NCI-H2227 (cell line): ENCODE measurements around the gene ZBTB32.
A peak's percentile ranks its signal among the peaks of the same experiment; 100 is the strongest.

Experiments
- DNase-seq: peaks from one replicate; lab custom pipeline; 2025; ENCODE audit not compliant: unreplicated experiment; lab: John Stamatoyannopoulos, UW

Gene ZBTB32

DNA sequence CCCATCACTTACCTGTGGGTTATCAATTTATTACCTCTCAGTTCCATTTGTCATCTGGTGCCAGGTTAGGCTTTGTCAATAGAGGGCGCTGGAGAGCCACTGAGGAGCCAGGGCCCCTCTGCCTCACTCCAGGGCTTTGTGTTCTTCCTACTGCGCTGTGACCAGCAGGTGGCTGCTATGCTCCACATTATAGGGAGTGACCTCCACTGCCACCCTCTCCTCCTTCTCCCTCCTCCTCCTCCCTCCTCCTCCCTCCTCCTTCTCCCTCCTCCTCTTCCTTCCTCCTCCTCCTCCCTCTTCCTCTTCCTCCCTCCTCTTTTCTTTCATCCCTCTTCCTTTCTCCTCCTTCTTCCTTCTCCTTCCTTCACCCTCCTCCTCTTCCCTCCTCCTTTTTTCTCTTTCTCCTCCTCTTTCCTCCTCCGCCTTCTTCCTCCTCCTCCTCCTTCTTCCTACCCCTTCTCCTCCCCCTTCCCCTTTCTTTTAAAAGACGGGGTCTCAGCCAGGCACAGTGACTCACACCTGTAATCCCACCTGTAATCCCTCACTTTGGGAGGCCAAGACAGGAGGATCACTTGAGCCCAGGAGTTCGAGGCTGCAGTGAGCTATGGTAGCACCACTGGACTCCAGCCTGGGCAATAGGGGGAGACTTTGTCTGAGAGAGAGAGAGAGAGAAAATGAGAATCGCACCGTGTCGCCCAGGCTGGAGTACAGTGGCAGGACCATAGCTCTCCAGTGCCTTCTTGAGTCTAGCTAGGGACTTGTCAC is 10.3 kb upstream of the ZBTB32 start:
- DNase-seq = peak; percentile 100

DNA sequence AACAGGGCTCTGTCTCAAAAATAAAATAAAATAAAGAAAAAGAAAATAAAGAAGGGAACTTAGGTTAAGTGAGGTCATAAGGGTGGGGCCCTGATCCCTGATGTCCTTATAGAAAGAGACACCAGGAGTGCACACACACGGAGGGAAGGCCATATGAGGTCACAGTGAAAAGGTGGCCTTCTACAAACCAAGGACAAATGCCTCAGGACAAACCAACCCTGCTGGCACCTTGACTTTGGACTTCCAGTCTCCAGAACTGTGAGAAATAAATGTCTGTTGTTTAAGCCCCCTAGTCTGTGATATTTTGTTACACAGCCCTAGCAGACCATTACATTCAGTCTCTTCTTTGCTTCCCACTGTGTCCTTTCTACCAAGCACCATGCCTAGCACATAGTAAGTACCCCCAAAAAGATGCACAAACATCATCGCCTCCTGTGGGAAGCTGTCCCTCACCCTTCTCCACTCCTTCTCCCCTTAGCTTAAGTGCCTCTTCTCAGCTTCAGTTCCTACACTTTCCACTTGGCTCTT is 8.4 kb upstream of the ZBTB32 start:
- DNase-seq = no peak

DNA sequence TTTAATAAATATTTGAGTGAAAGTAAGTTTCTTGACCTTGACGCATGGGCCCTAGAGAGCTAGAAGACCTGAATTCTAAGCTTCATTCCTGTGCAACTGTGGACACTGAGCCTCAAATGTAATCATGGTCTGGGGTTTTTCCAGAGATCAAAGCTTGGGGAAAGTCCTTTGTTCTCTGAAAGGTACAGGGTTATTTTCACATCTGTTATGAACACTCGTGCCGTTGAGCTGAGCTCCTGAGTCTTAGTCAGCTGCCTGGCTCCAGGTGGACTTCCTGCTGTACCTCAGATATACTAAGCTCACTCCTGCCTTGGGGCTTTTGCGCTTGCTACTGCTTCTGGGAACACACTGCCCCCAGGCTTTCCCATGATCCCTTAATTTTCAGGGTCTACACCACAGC is 7.5 kb upstream of the ZBTB32 start:
- DNase-seq = no peak

DNA sequence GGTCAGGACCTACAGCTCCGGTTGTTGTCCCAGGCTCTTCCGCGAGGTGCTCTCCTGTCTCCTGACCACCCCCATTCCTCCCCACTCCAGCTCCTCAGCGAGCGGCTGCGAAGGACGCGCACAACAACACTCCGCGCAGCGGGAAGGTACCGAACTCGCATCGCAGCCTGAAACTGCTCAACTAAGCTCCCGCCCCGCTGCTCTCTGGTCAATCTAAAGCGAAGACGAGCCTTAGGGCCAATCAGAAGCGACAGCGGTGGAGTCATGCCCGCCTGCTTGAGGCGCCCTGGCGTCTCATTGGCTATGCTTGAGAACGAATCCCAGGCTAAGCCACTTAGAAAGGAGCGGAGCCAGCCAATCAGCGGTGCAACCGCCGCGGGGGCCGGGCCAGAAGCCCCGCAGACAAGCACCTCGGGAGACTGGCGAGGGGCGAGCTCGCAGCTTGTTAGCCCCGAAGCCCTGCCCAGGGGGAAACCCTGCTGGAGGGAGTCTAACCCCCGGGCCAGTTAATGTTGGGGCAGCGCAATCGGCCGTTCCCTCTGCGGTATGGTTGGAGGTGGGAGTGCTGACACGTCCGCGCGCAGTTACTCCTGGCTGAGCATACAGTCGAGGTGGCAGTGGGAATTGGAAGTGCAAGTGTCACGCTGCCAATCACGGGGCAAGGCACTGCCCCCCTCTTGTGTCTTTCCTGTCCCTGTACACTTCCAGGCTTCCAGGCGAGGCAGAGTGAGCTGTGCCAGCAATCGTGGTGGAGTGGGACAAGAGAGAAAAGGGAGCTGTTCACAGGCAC is 1.9 kb upstream of the ZBTB32 start:
- peak; percentile 100 for DNase-seq

DNA sequence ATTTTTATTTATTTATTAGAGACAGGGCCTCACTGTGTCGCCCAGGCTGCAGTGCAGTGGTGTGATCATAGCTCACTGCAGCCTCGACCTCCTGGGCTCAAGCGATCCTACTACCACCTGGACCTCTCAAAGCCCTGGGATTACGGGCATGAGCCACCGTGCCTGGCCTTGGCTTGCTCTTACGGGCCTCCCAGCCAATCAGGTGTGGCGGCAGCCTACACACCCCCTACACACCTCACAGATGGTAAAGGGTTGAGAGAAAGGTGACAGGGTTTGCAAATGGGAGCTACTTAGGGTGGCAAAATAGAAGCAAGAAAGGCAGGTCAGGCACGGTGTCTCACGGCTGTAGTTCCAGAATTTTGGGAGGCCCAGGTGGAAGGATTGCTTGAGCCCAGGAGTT is 1.0 kb upstream of the ZBTB32 start:
- peak; percentile 73 for DNase-seq

DNA sequence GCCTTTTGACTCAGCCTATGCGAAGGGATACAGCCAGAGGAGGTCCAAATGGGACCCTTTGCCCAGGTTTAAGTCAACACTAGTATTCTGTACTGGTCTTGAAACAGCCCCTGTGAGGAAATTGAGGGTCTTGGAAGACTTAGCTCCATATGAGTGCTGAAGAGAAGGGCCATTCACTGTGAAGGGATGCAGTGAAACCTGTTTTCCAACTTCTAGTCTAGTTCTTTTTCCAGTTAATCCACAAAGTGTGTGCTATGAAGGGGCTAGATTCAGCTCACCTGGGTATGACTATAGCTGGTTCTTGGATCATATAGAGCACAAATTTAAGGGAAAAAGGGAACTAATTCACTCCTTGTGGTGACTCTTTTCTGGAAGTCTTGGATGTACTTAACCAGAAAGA is 4.0 kb downstream of the ZBTB32 start:
- DNase-seq = no peak

DNA sequence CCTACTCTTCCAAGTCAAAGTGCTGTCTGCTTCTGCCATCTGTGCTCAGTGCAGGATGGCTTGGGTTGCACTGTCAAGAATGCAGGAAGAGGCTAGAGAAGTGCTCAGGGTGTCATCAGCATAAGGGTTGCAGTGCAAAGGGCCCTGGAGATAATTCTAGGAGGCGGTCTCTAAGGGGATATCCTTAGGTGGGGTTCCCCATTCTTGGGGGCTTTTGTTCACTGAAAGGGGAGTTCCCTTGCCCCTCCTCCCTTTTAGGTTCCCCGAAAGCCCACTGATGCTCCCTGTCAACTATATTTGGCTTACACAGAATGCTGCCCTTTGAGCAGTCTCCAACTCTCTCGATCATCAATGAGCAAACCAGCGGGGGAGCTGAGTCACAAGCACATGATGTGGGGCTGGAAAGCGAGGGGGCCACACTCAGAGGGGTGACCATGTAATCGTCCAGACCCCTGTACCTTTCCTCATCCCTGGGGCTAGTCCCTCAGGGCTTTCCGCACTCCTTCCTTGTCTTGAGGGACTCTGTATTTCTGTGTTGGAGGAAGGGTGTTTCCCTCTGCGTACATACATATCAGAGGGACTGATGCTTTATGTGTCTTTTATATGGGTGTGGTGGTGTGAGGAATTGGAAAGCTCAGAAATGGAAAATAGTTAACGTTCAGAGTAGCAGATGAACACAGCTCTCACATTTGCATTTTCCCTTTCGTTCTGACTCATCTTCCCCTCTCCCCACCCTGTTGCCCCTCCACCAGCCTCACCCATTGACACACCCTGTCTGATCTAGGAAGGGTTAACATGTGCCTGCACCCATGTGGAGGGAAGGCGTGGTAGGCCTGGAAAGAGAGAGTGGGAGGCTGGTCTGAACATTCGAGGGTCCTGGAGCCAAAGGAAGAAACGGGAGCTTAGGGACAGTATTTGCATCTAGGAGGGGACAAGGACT is 6.7 kb downstream of the ZBTB32 start:
- DNase-seq = no peak

DNA sequence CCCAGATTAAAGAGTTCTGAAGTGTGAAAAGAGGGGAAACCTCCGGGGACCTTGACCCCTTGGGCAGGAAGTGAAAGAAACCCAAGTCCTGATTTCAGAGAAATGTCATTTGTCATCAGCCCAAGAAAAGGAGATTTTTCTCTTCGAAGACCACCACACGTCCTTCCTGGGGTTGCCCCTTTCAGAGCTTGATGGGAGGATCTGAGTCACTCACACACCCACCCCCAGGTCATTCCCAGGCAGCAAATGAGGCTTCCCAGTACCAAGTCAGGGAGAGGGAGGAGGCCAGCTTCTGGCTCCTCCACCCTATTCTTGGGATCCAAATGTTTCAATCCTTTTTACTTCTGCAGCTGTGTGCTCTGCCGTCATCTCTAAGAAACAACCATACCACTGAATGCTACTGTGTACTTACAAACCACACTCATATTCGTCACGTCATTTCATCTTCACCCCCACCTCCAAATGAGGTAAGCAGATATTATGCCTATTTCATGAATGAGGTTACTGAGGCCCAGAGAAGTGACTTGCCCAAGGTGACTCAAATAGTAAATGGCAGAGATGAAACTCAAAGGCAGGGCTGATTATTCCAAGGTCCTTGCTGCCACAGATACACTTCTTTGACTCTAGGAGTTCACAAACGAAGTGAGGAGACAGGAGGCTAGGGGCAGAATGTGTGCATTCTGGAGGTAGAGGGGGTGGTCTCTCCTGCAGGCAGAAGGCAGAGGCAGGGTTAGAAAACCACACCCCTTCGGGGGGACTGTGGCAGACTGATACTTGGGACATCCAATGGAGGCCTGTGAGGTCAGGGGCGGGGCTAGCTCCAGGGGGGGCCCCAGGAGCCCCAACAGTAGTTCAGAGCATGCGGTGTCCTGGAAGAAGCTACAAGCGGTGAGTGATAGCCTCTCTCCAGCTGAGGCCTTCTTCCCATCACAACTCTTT is 8.5 kb downstream of the ZBTB32 start:
- DNase-seq = no peak

DNA sequence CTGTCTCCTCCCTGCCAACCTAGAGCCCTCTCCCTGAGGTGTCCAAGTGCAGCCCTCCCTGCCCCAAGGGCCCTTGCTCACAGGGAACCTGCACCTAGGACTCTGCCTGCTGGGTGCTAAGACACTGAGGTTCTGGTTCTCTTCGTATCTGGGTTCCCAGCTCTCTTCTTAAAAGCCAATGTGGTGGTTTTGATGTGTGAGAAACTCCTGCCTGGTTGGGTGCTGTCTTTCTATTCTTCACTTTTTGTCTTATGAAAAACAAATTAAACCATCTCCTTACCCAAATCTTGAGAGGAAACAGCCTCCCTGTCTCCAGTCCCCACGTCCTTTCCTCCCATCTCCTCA is 9.1 kb downstream of the ZBTB32 start:
- no peak for DNase-seq

DNA sequence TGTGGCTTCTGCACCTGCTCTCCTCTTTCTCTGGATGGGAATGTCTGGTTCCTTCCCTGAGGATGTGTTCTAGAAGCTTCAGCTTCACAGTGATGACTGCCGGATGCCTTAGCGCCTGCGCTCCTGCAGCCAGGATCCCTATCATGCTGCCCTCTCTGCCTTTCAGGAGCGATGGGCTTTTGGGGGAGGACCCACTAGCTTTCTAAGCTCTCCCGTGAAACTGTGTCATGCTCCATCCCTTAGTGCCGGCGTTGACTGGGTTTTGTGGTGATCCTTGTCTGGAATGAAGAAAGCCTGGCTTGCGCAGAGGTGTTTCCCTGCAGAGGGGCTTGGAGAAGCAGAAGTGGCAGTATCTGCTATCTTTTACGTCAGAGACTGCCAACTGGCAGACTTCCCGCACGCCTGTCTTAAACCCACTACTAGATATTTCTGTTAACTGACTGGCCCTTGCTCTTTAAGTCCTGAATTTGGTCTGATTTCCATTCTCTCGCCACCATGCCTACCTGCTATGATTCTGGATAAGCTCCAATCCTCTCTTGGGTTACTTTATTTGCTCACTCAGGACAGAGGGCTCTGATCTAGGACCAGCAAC is 9.6 kb downstream of the ZBTB32 start:
- no peak for DNase-seq

DNA sequence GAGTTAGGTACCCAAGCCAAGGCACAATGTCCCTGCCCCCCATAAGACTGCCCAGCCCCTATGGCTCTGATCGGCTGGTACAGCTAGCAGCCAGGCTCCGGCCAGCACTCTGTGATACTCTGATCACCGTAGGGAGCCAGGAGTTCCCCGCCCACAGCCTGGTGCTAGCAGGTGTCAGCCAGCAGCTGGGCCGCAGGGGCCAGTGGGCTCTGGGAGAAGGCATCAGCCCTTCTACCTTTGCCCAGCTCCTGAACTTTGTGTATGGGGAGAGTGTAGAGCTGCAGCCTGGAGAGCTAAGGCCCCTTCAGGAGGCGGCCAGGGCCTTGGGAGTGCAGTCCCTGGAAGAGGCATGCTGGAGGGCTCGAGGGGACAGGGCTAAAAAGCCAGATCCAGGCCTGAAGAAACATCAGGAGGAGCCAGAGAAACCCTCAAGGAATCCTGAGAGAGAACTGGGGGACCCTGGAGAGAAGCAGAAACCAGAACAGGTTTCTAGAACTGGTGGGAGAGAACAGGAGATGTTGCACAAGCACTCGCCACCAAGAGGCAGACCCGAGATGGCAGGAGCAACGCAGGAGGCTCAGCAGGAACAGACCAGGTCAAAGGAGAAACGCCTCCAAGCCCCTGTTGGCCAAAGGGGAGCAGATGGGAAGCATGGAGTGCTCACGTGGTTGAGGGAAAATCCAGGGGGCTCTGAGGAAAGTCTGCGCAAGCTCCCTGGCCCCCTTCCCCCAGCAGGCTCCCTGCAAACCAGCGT is 10.4 kb downstream of the ZBTB32 start:
- DNase-seq = peak; percentile 72

DNA sequence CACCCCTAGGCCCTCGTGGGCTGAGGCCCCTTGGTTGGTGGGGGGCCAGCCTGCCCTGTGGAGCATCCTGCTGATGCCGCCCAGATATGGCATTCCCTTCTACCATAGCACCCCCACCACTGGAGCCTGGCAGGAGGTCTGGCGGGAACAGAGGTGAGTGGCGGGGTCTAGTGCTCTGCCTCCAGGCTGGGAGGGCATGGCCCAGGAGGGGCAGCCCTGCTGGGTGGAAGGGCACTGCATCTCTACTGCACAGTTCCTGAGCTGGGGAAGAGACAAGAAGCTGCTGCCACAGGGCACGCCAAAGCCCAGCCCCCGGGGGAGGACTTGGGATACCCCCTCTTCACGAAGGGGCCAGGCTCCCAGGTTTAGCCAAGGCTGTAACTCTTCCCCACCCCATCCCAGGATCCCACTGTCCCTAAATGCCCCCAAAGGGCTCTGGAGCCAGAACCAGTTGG is 11.0 kb downstream of the ZBTB32 start:
- no peak for DNase-seq

DNA sequence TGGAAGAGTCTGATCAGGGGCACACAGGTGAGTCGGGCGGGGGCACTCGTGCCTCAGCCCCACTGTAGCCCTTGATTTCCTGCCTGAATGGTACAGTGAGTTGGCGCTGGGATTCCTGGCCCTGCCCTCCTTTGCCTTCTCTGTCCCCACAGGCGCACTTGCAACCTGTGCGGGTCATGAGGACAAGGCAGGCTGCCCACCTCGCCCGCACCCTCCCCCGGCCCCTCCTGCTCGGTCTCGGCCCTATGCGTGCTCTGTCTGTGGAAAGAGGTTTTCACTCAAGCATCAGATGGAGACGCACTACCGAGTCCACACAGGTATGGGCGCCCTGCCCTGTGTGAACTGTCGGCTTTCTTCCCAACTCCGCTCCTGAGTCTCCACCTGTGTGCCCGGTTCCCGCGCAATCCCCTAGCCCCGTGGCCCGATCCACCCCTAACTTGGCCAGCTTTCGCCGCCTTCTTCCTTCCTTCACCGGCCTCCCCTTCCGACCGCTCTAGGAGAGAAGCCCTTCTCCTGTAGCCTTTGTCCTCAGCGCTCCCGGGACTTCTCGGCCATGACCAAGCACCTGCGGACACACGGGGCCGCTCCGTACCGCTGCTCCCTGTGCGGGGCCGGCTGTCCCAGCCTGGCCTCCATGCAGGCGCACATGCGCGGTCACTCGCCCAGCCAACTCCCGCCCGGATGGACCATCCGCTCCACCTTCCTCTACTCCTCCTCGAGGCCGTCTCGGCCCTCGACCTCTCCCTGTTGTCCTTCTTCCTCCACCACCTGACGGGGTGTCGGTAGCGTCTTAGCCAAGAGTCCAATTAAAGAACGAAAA is 11.8 kb downstream of the ZBTB32 start:
- peak; percentile 95 for DNase-seq

DNA sequence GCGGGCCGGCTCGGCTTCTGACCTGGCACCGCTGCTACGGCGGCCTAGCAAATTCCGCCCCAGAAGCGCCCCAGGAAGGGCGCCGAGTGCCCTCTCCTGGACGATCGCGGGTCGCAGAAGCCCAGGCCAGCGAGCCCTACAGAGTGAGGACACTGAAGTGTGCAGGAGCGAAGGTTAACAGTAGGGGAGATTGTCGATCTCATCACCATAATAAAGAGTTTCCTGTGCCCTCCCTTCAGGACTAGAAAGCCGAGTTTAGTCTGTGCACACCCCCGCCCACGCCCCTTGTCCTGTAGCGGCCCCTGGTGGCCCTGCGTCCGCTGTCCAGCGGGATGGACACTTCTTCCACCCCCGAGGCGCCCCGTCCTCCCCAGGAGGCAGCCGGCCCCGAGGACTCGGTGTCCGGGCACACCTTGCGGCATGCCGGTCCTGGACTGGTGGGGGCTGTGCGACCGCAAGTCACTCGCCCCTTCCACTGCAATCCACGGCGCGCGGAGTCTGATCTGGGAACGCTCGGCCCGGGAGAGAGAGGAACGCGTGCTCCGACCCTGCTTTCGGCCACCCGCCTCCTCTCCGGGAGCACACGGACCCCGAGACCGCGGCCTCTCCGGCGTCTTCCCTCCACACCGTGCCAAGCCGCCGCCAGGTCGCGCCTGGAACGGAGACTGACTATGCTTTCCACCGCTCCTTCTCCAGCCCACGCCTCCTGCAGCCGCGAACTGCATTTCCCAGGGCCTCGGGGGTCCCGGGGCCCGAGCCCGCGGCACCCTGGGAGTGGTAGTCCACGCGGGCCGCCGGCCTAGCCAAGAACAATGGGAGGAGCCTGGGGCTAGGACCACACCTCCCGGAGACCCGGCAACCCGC is 12.7 kb downstream of the ZBTB32 start:
- peak; percentile 99 for DNase-seq

DNA sequence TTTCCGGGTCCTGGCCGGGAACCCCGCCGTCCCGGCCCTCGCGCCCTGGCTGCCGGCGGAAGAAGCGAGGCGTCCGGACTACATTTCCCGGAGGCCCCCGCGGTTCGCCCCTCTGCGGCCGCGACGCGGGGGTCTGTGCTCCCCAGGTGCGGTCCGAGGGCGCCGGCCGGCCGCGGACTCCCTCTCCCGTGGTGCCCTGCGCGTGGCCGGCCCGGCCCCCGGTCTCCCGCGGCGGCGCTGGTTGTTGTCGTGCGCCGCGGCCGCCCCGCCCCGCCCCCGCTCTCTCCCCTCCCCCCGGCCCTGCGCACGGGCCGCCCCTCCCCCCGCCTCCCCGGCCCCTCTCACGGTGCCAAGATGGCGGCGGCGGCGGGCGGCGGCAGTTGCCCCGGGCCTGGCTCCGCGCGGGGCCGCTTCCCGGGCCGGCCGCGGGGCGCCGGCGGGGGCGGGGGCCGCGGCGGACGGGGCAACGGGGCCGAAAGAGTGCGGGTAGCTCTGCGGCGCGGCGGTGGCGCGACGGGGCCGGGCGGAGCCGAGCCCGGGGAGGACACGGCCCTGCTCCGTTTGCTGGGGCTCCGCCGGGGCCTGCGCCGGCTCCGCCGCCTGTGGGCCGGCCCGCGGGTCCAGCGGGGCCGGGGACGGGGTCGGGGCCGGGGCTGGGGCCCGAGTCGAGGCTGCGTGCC is 13.4 kb downstream of the ZBTB32 start, which contains the start of gene KMT2B:
KMT2B (plus strand) TSS at position 339 of the 680 bp plus-strand sequence; CDS start at position 355, 16 bp downstream.
- DNase-seq = peak; percentile 100

DNA sequence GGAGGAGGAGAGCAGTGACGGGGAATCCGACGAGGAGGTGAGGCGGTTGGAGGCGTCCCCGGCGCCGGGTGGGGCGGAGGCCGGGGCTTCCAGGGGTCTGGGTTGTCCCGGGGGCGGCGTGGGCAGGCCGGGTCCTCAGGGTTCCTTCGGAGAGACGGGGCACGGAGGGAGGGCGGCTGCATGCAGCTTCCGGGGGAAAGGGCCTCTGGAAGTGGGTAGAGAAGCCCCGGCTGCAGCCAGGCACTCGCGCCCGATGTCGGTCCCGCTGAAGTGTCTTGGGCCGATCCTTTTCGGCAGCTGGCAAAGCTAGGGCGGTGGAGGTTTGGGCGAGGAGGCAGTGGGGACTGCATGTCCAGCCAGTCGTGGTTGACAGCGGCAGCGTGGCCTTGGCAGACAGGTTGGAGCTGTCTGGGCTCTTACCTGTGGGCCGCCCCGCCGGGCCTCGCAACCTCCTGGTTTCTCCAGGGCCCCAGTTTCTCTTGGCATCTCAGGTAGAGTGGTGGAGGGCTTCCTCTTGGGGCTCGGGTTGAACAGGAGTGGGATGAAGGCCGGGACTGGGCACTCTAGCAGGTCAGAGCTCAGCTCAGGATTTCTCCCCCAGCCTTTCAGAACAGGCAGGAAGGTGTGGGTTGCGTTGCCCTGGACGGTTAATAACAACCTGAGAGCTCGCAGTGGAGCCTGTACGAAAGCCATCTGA is 14.1 kb downstream of the ZBTB32 start:
- peak; percentile 88 for DNase-seq
